ENCODE measurements around the gene AKR1C8.
A peak's percentile ranks its signal among the peaks of the same experiment; 100 is the strongest.
"Not testable (repeated sequence)": the region's sequence is repeated elsewhere in the genome, so short reads cannot be mapped to it uniquely, and the experiment has no call there.

AKR1C8 gene

GRCh38 chr10:5184987-5185775, at the start of gene AKR1C8:
Gene AKR1C8, minus strand, starts transcription at chr10:5185150. Its CDS starts 46 bp downstream, at chr10:5185104.
- no peak for DNase-seq (ENCODE audit: low read depth)

DNA sequence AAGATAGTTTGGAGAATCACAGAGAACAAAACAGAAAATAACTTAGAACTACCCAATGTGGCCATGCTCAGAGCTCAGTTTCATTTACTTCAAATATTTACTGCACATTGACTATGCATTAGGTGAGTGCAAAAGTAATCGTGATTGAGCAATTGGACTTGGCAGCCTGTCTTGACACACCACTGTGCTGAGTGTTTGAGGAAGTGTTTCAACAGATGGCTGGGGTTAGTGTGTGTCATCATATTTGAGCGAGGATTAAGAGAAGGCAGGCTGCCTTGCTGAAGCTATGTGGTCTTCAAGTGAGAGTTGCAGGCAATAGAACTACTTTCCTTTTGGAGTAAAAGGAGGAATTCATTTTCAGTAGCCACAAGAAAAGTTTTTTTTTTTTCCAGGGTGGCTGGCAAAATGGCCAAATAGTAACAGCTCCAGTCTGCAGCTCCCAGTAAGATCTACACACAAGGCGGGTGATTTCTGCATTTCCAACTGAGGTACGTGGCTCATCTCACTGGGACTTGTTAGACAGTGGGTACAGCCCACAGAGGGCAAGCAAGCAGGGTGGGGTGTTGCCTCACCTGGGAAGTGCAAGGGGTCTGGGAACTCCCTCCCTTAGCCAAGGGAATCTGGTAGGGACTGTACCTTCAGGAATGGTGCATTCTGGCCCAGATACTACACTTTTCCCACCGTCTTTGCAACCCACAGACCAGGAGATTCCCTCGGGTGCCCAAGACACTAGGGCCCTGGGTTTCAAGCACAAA, 49.3 kb upstream of the AKR1C8 start:
- DNase-seq (ENCODE audit: low read depth): no peak

DNA sequence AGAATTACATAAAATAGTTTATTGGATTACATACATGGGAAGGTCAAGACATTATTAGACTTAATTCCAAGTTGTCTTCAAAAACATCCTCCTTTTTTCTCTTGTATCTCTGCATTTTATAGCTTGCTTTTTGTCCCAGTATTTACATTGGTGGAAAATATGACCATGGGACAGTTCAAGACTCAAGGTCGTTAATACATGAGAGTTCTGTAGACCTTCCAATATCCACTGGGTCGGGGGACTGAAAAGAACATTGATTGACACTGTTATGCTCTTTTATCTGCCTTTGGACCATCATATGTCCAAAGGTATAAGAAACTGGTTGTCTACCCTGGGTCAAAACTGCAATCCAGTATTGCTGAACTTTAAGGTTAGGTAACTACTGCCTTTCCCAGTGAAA, 48.4 kb upstream of the AKR1C8 start:
- DNase-seq (ENCODE audit: low read depth): no peak

GRCh38 chr10:5229019-5229418, 44.1 kb upstream of the AKR1C8 start:
- no peak for DNase-seq (ENCODE audit: low read depth)

DNA sequence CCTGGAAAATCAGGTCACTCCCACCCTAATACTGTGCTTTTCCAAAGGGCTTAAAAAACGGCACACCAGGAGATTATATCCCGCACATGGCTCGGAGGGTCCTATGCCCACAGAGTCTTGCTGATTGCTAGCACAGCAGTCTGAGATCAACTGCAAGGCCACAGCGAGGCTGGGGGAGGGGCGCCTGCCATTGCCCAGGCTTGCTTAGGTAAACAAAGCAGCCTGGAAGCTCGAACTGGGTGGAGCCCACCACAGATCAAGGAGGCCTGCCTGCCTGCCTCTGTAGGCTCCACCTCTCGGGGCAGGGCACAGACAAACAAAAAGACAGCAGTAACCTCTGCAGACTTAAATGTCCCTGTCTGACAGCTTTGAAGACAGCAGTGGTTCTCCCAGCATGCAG, 38.0 kb upstream of the AKR1C8 start:
- not testable (repeated sequence) for DNase-seq (ENCODE audit: low read depth)

- no peak for DNase-seq (ENCODE audit: low read depth)
Measured at GRCh38 chr10:5219262-5219661, 34.3 kb upstream of the AKR1C8 start.

GRCh38 chr10:5216801-5217200, 31.9 kb upstream of the AKR1C8 start:
- no peak for DNase-seq (ENCODE audit: low read depth)

GRCh38 chr10:5211696-5212536, 27.0 kb upstream of the AKR1C8 start:
- no peak for DNase-seq (ENCODE audit: low read depth)

- not testable (repeated sequence) for DNase-seq (ENCODE audit: low read depth)
Measured at GRCh38 chr10:5210261-5210660, 25.3 kb upstream of the AKR1C8 start.

DNA sequence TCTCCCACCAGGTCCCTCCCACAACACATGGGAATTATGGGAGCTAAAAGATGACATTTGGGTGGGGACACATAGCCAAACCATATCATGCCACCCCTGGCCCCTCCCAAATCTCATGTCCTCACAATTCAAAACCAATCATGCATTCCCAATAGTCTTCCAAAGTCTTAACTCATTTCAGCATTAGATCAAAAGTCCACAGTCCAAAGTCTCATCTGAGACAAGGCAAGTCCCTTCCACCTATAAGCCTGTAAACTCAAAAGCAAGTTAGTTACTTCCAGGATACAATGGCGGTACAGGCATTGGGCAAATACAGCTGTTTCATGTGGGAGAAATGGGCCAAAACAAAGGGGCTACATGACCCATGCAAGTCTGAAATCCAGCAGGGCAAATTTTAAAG, 24.8 kb upstream of the AKR1C8 start:
- DNase-seq (ENCODE audit: low read depth): not testable (repeated sequence)

DNA sequence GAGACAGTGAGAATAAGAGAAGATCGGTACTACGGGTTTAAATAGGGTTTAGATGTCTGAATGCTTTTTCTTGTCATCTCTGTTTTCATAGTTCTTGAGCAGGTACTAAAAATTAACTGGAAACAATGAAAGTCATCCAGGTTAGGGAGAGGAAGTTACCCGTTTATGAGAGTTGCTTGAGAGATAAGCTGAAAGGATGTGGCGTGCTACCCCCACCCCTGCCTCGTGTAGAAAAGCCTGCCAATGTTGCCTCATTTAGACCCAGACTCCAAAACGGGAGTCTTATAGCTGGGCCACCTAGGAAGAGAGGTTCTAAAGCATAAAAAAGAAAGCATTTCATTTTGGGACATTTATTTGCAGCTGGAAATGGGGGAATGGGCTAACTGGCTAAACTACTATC, 21.8 kb upstream of the AKR1C8 start:
- DNase-seq (ENCODE audit: low read depth): no peak

DNA sequence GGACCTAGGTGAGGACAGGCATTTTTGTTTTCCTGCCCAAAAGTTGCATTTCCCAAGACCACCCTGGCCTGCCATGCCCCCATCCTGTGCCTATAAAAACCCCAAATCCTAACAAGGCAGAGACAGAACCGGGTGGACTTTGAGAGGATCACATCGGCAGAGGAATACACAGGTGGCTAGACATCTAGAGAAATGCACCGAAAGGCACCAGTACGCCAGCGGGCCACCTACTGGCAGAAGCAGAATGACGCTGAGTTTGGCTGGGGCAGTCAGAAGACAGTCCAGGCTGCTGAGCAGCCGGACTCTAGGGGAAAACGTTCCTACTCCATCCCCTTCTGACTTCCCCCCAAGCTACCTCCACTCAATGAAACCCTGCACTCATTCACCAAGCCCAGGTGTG, 14.4 kb upstream of the AKR1C8 start:
- DNase-seq (ENCODE audit: low read depth): no peak

- no peak for DNase-seq (ENCODE audit: low read depth)
Measured at GRCh38 chr10:5198386-5198785, 13.4 kb upstream of the AKR1C8 start.

DNA sequence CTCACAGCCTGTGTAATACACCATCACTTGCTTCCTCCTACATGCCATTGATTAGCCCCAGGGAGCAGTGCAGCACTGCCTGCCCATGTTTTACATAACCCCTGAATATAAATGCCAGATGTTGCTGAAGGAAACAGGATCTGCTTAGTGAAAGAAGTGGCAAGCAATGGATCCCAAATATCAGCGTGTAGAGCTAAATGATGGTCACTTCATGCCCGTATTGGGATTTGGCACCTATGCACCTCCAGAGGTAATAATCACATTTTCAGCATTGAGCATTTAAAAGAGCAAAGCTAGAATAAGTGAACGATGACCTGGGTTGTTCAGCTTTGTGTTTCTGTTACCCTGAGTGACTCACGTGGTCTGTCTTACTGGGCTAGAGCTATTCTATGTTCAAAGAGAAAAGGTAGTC, 11.8 kb upstream of the AKR1C8 start, which contains the start of gene AKR1C4:
AKR1C4 (plus strand) TSS at position 136 of the 412 bp plus-strand sequence; CDS start at position 167, 31 bp downstream.
- no peak for DNase-seq (ENCODE audit: low read depth)

DNA sequence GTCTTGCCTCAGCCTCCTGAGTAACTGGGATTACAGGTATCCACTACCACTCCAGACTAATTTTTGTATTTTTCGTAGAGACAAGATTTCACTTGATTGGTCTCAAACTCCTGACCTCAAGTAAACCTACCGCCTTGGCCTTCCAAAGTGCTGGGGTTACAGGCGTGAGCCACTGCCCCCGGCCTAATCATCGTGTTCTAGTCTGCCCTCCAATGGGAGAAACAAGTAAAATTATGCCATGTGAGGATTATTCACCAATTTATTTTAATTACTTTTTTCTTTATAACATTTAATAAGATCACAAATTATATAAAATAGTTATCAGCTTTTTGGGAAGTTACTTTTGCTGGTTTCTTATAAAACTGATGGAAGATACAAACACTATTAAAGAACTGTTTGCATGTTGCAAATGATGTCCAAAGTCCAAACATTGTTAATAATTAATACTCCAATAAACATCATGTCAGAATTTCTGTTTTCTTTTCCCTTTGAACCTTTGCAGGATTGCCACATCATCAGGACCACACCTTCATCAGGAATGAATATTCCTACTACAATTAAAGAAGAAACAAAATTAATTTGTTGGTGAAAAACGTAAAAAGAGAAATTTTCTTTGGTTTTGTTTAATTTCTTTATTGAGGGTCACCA, 10.9 kb upstream of the AKR1C8 start:
- no peak for DNase-seq (ENCODE audit: low read depth)

DNA sequence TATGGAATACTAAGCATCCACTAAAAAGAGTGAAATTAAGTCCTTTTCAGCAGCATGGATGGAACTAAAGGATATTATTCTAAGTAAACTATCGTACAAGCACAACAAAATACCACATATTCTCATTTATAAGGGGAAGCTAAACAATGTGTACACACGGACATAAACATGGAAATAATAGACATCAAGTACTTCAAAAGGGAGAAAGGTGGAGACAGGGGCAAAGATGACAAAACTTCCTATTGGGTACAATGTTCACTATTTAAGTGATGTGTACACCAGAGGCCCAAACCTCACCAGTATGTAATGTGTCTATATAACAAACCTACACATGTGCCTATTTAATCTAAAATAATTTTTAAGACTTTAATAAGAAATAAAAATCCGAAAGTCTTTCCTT, 9.5 kb upstream of the AKR1C8 start:
- DNase-seq (ENCODE audit: low read depth): no peak

- DNase-seq (ENCODE audit: low read depth): no peak
Measured at GRCh38 chr10:5188358-5188757, 3.4 kb upstream of the AKR1C8 start.

DNA sequence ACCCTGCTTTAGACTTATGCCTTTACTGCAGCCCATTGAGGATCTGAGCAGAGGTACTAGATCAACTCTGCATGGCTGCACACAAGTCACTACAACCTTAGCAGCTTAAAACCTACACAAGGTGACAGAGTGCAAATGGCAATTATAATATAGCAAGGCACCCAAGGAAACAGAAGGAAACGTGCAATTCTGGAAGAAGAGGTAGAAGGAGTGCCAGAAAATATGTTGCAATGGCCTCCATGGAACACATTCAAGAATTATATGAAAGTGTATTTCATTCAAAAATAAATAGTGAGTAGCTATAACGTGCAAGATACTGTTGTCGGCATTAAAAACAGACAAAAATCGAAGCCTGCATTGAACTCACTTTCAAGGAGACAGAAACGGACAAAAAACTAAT, 2.9 kb upstream of the AKR1C8 start:
- no peak for DNase-seq (ENCODE audit: low read depth)

- DNase-seq (ENCODE audit: low read depth): no peak
Measured at GRCh38 chr10:5183923-5184322, 1.0 kb downstream of the AKR1C8 start.

DNA sequence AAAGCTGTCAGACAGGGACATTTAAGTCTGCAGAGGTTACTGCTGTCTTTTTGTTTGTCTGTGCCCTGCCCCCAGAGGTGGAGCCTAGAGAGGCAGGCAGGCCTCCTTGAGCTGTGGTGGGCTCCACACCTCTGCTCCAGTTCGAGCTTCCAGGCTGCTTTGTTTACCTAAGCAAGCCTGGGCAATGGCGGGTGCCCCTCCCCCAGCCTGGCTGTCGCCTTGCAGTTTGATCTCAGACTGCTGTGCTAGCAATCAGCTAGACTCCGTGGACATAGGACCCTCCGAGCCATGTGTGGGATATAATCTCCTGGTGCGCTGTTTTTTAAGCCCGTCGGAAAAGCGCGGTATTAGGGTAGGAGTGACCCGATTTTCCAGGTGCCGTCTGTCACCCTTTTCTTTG, 4.4 kb downstream of the AKR1C8 start:
- DNase-seq (ENCODE audit: low read depth): not testable (repeated sequence)

- DNase-seq (ENCODE audit: low read depth): not testable (repeated sequence)
Measured at GRCh38 chr10:5175581-5175980, 9.4 kb downstream of the AKR1C8 start.

DNA sequence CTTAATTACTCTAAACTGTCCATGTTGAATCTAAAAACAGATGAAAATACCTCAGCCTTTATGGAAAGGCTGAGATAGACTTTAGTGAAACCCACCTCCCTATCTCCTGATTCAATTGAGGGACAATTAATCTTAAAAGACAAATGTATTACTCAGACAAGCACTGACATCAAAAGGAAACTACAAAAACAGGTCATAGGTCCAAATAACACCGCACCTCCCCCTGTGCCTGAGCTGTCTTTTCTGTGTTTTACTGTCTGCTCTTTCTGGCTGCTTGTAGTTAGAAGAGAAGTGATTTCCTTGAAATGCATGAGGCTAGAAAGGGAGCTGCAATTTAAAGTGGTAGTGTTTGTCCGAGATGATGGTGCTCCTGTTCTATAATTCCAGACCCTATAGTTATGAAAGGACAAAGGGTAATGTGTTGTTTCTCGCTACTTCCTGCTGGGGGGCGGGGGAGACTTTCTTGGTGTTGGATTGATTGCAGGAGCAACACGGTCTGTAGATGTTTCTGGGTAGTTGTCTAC, 16.0 kb downstream of the AKR1C8 start:
- peak; percentile 27 for DNase-seq (ENCODE audit: low read depth)
